ENCODE results near the gene NLRC5.
"Not testable (repeated sequence)": the region's sequence is repeated elsewhere in the genome, so short reads cannot be mapped to it uniquely, and the experiment has no call there.

The NLRC5 gene

DNA sequence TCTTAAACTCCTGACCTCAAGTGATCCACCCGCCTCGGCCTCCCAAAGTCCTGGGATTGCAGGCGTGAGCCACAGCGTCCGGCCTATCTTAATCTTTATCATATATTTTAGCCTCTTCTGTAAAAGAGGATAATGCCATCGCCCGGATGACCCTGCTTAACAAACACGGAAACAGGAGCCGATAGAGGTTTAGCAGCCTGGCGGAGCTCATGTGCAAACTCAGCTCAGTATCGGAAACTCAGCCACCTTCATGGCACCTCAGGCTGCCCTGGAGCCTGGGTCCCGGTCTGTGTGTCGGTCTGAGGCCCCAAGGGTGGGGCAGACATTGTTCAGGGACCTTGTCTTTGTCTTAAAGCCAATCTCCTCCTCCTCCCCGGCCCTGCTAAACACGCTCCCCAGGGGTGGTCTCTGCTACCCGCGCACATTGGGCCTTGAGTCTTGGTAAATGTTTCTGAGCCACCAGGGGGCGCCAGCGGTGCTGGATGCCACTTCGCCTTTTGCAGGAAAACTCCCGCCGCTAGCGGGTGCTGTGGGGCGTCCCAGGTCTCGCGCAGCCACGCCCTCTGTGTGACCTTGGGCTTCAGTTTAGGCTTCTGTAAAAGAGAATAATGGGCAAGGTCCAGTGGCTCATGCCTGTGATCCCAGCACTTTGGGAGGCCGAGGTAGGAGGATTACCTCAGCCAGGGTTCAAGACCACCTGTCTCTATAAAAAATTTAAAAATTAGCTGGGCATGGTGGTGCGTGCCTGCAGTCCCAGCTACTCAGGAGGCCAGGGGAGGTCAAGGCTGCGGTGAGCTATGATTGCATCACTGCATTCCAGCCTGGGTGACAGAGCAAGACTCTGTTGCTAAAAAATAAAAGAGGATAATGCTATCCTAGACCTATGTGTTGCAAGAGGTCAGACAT, 24.9 kb upstream of the NLRC5 start:
- peak; percentile 99 for DNase-seq

DNA sequence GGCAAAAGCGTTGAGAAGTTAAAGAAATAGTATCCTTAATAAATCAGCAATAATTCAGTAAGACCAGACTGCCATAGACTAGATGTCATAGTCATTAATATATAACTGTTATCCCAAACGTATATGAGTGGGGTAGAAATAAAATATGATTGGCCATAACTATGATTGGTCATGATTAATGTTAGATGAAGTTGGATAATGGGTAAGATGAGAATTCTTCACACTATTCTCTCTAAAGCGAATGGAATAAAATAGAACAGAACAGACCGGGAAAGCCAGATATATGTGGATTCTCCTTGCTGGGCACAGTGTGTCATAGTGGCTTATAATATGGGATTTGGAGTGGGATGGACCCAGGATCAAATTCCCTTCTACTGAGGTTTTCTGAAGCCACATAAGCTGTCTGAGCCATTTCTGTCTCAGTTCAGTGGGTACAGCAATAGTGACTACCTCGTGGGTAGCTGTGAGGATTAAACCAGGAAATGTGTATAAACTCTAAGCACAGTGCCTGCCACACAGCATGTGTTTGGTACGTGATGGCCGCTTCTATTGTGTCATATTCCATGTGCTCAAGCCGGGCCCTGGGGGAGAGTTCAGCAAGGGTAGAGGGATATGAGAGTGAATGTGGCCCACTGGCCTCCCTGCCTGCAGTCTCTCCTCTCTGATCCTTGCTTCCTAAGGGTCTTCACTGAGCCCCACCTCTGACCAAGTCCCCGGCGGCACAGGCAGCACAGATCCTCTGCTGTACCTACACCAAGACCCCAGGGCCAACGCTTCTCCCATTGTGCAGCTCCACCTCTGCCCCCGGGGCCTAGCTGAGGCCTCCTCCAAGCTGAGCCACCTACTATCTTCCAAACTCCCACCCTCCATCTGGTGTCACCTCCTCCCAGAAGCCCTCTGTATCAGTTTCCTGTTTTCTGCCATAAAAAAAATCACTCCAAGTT, 23.9 kb upstream of the NLRC5 start:
- DNase-seq, result no peak

DNA sequence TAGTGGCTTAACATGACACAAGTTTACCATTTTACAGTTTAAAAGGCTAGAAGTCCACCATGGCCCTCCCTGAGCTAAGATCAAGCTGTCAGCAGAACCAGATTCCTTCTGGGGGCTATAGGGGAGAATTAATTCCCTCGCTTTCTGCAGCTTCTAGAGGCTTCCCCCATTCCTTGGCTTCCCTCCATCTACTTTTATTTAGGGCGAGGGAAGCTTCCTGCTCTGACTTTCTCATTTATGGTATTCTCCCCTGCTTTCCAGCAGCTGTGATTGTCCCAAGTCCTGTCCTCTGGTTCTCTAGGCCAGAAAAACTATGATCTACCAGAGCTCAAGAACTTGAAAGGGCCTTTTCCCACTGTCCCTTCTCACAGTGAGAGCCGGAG, 23.3 kb upstream of the NLRC5 start:
- DNase-seq, result no peak

DNA sequence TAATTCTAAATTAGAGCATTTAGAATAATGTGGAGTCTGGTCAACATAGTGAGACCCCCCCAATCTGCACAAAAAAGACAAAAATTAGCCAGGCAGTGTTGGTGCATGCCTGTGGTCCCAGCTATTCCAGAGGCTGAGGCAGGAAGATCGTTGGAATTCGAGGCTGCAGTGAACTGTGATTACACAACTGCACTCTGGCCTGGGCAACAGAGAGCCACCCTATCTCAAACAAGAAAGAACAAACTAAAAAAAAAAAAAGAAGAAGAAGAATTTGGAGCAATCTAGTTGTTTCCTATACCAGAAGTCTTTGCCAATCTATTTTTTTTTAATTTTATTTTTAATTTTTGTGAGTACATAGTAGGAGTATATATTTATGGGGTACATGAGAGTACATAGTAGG, 21.6 kb upstream of the NLRC5 start:
- no peak for DNase-seq

DNA sequence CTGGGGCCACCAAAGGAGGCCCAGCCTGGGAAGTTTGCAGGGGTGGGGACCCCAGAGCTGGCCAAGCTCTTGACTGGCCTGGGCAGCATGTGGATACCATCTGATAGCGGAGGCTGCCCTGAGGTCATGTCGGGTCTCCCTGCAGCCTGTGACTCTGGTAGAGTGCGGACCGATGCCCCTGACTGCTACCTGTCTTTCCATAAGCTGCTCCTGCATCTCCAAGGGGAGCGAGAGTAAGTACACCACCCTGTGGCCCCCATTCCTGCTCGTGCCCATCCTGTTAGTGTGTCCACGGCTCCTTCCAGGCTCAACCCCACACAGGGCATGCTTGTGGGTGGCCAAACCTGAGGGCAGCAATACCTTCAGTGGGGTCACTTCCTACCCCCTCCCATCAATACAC, 19.6 kb upstream of the NLRC5 start:
- DNase-seq, result no peak

DNA sequence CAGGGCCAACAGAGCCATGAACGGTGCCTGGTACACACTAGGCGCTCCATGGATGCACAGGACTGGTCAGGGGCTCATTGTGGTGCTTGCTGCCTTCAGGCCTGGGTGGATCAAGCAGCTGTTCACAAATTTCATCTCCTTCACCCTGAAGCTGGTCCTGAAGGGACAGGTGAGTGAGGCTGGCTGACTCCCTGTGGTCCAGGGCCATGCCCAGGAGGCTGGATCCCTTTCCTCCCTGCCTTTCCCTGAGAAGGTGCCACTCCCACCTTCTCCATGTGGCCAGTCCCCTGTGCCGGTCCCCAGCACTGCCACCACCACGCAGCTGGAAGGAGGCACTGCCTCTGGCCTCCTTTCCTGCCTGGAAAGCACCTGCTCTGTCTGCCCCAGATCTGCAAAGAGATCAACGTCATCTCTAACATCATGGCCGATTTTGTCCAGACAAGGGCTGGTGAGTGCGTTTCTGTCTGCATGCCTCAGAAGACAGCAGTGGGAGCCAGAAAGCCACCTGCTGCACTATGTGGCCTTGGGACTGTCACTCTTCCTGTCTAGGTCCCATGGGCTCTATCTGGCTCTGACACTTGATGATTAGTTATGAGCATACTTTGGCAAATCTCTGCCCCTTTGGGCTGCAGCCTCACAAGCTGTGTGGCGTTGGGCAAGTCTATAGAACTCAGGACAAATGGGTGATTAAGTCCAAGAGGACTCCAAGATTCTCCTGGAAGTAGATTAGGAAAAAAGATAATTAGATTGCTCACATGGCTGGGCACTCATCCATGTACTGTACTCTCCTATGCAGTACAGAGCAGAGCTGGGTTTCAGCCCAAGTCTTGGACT, 18.2 kb upstream of the NLRC5 start:
- no peak for DNase-seq

DNA sequence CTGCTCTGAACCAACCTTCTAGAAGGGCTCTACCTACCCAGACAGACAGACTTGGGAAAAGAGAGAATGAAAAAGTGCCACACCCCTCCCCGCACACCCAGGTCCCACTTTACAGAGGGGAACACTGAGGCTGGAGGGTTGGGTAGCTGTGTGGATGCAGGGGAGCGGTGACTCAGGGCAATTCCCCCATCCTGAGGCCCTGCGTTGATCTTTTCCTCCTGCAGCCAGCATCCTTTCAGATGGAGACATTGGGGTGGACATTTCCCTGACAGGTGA, 17.7 kb upstream of the NLRC5 start:
- no peak for DNase-seq

DNA sequence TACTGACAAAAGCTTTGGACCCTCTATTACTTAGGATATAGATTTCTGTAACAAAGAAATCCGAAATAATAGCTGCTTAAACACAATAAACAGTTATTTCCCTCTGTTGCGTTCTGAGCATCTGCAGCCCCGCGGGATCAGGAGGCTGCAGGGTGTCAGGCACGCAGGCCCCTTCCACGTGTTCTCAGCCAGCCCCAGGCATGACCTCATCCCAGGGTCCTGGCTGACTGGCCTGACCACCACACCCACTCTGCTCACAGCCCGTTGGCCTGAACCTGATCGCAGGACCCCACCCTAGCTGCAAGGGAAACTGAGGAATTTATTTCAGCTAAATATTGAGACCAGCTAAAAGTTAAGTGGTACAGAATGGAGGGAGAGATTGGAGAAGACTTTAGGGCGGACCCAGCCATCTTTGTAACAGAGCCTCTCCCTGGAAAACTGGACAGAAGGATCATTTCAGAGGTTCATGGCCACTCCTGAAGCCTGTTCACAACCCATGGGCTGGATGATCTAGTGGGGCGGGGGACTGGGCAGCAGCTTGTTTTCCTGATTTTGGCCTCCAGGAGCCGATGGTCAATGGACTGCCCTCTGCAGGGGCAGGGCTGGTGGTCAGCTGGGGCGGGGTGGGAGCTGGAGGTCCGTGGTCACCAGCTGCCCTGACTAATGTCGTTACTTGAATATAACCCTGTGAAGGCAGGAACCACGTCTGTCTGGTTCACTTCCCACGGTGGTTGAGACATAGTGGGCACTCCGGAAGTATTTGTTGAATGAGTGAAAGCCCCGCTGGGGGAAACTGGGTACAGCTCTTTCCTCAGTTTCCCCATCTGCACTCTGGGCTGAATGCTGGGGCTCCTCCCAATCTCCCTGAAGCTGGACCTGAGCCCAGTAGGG, 16.7 kb upstream of the NLRC5 start:
- no peak for DNase-seq

DNA sequence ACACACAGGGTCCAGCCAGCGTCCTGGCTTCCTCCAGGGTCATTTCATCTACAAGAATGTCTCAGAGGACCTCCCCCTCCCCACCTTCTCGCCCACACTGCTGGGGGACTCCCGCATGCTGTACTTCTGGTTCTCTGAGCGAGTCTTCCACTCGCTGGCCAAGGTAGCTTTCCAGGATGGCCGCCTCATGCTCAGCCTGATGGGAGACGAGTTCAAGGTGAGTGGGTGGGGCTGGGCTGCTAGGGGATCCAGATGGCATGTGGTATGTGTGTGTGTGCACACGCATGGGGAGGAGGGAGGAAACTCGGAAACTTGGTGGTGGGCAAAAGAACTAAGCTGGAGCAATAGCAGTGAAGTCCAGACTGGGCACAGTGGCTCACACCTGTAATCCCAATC, 16.1 kb upstream of the NLRC5 start:
- DNase-seq, result no peak

DNA sequence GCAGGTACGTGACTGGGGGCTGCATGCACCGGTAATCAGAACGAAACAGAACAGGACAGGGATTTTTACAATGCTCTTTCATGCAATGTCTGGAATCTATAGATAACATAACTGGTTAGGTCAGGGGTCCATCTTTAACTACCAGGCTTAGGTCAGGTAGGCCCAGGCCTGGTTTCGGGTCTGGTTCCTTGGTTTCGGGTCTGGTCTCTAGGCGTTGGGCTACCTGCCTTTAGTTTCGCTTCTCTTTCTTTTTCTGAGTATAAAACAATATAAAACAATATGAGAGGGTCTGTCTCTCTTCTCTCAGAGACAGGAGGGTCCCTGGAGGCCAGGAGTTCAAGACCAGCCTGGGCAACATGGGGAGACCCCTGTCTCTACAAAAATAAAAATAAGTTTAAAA, 15.5 kb upstream of the NLRC5 start:
- DNase-seq, result not testable (repeated sequence)

DNA sequence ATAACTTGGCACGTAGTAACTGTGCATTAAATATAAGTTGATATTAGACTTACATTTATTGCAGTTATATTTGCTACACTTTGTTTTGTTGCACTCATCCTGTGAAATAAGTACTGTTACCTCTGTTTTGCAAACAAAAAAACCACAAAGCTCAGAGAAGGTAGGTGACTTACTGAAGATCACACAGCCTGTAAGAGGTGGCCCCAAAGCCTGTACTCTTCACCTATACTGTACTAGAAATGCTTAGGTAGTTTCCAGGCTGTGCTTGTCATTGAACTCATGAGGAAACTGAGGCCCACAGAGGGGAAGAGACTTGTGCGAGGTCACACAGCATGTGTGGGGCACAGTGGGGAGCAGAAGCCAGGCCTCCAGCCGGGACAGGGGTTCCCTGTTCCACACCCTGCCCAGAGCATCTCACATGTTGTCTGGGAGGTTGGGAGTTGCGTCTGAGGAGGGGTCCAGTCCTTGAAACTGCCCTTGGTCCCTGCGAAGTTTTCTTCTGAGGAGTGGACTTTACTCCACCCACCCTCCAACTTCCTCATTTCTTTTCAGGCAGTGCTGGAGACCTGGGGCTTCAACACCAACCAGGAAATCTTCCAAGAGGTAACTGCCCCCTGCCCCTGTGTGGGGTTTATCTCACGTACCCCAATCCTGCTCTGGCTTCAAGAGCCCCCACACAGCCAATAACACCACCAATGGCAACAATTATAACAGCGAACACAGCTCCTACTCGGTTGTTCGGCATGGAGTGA, 14.6 kb upstream of the NLRC5 start:
- no peak for DNase-seq

DNA sequence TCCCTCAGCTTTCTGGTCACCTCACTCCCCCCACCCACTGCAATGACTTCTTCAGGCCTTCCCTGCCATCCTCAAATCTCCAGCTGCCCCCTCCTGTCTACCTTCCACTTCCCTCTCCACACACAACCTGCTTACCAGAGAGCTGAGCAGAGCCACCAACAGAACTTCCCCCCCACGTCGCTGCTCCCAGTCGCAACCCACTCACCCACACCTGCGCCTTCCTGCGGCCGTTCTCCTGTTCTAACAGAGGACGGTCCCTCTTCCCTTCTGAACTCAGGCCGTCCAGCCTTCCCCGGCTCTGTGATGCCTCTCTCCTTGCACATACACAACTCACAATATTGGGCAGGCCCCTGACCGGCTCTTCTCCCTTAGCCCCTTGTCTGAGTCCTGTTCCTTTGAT, 13.6 kb upstream of the NLRC5 start:
- DNase-seq, result no peak

DNA sequence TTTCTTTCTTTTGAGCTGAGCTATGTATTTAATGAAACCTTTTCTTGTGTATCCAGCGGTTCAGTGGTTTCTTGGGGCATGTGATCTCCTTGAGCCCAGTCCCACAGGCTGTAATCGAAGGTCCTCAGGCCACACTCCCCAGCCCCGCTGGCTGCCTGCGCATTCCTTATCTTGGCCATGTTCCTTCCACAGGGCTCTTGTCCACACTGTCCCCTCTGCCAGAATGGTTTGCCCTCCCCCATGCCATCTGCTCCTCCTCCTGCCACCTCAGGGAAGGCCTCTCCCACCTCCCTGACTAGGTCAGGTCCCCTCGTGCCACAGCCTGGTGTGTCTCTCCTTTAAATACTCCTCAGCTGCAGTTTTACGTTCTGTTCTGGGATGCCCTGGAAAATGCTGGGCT, 12.1 kb upstream of the NLRC5 start:
- DNase-seq, result no peak

DNA sequence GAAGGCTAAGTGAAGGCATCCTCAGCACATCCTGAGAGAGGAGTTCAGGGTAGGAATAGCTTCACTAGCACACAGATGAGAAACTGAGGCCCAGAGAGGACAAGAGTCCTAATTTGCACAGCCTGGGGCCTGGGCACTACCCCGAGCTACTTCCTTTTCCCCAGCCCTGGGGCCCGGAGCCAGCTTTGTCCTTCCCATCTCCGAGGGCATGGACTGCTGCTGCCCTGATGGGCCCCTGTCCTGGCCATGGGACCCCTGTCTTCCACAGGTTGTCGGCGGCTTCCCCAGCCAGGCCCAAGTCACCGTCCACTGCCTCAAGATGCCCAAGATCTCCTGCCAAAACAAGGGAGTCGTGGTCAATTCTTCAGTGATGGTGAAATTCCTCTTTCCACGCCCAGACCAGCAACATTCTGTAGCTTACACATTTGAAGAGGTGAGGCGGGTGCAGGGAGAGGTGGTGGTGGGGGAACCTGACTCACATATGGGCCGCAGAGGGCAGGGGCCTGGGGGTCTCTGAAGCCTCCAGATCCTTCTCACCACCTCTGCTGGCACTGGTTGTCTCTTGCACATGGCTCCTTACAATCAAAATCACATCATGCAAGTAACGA, 11.4 kb upstream of the NLRC5 start:
- DNase-seq, result no peak

DNA sequence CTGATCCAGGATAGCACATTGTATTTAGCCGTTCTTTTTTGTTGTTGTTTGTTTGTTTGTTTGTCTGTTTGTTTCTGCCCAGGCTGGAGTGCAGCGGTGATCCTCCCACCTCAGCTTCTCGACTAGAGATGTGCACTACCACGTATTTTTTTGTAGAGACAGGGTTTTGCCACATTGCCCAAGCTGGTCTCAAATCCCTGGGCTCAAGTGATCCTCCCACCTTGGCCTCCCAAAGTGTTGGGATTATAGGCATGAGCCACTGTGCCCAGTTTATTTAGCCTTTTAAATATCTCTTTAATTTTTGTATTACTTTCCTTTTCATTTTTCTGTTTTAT, 9.2 kb upstream of the NLRC5 start:
- no peak for DNase-seq

DNA sequence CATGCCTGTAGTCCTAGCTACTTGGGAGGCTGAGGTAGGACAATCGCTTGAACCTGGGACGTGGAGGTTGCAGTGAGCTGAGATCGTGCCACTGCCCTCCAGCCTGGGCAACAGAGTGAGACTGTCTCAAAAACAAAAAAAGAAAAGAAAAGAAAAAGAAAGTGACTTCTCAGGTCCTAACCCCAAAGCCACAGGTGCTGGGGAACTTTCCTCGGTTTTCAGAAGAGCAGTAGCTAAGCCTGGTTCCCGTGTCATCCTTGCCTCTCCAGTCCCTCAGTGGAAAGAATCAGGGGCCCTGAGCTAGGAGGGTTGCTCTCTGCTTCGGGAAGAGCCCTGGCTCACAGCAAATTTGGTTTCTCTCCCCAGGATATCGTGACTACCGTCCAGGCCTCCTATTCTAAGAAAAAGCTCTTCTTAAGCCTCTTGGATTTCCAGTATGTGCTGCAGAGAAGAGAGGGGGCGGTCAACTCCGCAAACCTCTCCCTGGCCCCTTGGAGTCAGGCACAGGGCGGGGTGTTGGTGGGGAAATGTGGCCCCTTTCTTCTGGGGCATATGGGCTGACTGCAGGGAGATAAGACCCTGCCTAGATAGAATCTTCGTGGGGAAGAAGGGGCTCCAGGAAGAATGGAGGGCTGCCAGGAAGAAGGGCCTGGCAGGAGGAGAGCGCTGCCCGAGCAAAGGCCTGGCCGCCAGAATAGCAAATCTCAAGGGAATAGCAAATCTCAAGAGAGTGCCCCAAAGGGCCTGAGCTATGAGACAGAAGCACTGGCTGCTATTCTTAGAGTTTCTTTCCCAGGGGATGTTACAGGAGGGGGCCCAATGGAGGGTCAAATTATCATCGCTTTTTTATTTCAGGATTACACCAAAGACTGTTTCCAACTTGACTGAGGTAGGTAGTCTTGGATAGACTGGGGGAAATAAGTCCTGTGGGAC, 8.3 kb upstream of the NLRC5 start:
- DNase-seq, result no peak

DNA sequence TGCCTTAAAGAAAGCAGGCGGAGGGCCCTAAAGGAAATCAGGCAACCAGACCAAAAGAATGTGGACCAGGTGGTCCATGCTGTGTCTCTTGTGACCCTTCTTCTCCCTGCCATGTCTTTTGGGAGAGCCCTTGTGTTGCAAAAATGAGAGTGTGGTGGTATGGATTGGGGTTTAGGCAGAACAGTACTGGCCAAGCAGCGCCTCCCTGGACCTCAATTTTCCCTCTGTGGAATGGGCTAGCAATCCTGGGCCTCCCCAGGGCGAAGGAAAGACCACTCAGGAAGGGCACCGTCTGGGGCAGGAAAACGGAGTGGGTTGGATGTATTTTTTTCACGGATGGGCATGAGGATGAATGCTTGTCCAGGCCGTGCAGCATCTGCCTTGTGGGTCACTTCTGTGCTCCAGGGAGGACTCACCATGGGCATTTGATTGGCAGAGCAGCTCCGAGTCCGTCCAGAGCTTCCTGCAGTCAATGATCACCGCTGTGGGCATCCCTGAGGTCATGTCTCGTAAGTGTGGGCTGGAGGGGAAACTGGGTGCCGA, 7.6 kb upstream of the NLRC5 start:
- no peak for DNase-seq

DNA sequence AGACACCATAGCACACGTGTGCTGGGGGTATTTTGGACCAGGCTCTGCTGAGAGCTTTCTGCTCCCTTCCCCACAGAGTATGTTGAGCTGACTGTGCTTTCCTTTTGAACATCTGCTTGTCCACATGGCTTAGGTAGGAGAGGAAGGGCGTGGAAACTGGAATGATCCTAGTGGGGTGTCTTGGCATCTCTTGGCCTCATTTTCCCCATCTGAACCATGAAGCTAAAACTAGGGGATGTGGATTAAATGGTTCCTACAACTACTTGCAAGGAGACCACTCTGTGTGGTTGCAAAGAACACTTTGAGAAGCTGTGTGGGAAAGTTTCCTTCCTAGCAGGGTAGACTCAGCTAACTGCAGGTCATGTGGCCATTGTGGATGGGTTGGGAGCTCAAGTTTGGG, 6.7 kb upstream of the NLRC5 start:
- no peak for DNase-seq

DNA sequence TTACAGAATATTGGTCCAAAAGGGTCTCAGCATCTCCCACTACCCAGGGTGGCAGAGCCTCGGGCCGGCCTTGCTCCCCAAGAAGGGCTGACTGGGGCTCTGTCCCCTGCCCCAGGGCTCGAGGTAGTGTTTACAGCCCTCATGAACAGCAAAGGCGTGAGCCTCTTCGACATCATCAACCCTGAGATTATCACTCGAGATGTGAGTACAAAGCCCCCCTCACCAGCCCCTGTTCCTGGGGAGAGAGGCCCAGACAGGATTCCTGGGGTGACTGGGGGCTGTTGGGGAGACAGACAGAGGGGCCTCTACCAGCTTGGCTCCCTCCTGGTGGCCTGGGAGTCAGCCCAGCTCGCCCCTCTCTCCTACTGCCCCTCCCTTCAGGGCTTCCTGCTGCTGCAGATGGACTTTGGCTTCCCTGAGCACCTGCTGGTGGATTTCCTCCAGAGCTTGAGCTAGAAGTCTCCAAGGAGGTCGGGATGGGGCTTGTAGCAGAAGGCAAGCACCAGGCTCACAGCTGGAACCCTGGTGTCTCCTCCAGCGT, 6.1 kb upstream of the NLRC5 start:
- DNase-seq, result no peak
